Kidney epithelial cell (primary cell): Measurements from ENCODE around the gene PLXDC1. TPM values are rescaled to one million over a fixed set of nuclear protein-coding genes. Genes with fewer than 3 reads are reported as not detected.

Source experiments
- DNase-seq: peaks from one replicate; pipeline ENCODE4 v3.0.0-alpha.2; 2010; ENCODE audit warnings: low read depth
- H3K27me3 ChIP-seq: 2 replicates; pipeline ENCODE4 v1.6.0; 2011; ENCODE audit warnings: low read length; ENCODE audit not compliant: control insufficient read depth, insufficient read depth
- H3K36me3 ChIP-seq: 2 replicates; pipeline ENCODE4 v1.5.1; 2011; ENCODE audit warnings: low read length; ENCODE audit not compliant: control insufficient read depth, insufficient read depth
- H3K4me3 ChIP-seq: 2 replicates; pipeline ENCODE4 v1.5.1; 2011; ENCODE audit warnings: low read depth, mild to moderate bottlenecking, control low read depth, low read length
- CTCF ChIP-seq: IDR thresholded peaks from 2 replicates; pipeline ENCODE4 v1.5.1; 2011; ENCODE audit warnings: mild to moderate bottlenecking, moderate library complexity, low read length, control low read depth, inconsistent platforms; ENCODE audit not compliant: insufficient read depth, poor library complexity, severe bottlenecking
- total RNA-seq: library from RNA; depleted of rRNA; stranded (reverse); fragments of >200 nt; gene quantifications from 2 replicates; pipeline ENCODE4 v1.2.3, GENCODE V29; 2015

PLXDC1 gene
- total RNA-seq, 1 donor from 2014 or later: 0.67 TPM

DNA sequence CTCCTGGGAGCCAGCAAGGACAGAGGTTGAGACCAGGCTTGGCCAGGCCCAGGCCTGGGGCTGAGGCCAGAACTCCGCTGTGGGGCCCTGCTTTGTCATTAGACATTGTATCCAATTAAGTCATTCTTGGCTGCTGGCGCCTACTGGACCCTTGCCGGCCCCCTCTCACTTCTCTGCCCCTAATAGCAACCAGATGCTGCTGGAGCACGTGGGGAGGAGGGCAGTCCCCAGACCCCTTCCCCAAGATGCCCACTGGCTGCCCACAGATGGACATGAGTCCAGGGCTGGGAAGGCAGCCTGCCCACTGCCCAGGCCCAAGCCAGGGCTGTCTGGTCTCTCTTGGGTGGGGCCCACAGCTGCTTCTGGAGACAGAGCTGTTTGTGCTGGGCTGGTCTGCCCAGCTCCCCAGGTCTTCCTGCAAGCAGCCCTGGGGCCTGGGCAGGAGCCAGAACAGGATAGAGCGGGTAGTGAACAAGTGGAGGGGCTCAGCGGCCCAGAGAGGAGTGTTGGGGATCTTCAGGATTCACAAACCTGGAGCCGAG lies 7.8 kb downstream of the PLXDC1 start:
- TF ChIP-seq CTCF: no peak
- DNase-seq: no peak
- Histone ChIP-seq H3K36me3 (no peaks in the 10 kb centered on the region), H3K27me3 (peaks cover 2% of the 10 kb centered on the region), H3K4me3 (no peak overlapping the region)

GRCh38 chr17:39141915-39142664 lies 9.3 kb downstream of the PLXDC1 start:
- Histone ChIP-seq H3K4me3 (no peak overlapping the region), H3K27me3 (no peaks in the 10 kb centered on the region), H3K36me3 (no peaks in the 10 kb centered on the region)
- no peak for DNase-seq
- TF ChIP-seq CTCF: no peak

DNA sequence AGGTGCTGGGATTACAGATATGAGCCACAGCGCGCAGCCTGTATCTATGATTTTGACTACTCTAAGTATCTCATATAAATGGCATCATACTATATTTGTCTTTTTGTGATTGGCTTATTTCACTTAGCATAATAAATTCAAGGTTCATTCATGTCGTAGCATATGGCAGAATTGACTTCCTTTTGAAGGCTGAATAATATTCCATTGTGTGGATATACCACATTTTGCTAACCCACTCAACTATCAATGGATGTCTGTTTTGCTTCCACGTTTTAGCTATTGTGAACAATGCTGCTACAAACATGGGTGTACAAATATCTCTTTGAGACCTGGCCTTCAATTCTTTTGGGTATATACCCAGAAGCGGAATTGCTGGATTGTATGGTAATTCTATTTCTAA lies 10.1 kb downstream of the PLXDC1 start:
- Histone ChIP-seq H3K36me3 (no peaks in the 10 kb centered on the region), H3K4me3 (no peak overlapping the region), H3K27me3 (no peaks in the 10 kb centered on the region)
- no peak for TF ChIP-seq CTCF
- no peak for DNase-seq

GRCh38 chr17:39139561-39139960 lies 11.9 kb downstream of the PLXDC1 start:
- no peak for TF ChIP-seq CTCF
- DNase-seq: no peak
- H3K36me3 ChIP-seq: no peaks in the 10 kb centered on the region
- H3K27me3 ChIP-seq: no peaks in the 10 kb centered on the region
- no peak overlapping the region for H3K4me3 ChIP-seq

DNA sequence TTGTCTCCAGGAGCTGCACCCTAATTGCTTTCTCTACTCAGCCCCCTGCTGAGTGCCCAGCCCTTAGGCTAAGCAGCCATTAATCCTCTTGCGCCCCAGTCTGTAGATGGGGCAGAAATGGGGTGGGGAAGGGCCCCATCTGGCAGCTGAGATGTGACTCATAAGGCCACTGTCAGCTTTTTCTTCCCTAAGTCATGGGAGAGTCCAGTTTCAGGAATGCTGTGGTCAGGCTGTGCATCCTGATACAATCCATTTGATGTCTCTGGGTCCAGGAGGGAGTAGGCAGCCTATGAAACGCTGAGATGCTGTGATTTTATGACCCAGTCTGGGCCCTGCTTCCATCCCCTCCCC lies 12.3 kb downstream of the PLXDC1 start:
- H3K4me3 ChIP-seq: no peak overlapping the region
- no peaks in the 10 kb centered on the region for H3K27me3 ChIP-seq
- TF ChIP-seq CTCF: no peak
- no peak for DNase-seq
- no peaks in the 10 kb centered on the region for H3K36me3 ChIP-seq

GRCh38 chr17:39138431-39139160 lies 12.8 kb downstream of the PLXDC1 start:
- Histone ChIP-seq H3K4me3 (no peak overlapping the region), H3K27me3 (no peaks in the 10 kb centered on the region), H3K36me3 (no peaks in the 10 kb centered on the region)
- DNase-seq: no peak
- TF ChIP-seq CTCF: no peak
